Measurements from ENCODE around the gene MYO19. TPM values are rescaled to one million over a fixed set of nuclear protein-coding genes. Genes with fewer than 3 reads are reported as not detected.

The MYO19 gene
- total and polyA plus RNA-seq, 9 of the 15 experiments (the other 6 are each of a cell fraction or from before 2014, with no cell fraction given), result 21.6 to 176 (median 129) TPM

- TF ChIP-seq ZNF318 (IDR thresholded peaks at IDR 0.05; ENCODE audit: borderline replicate concordance in 1 of 2, low read depth in 1 of 2), result no peak
- TF ChIP-seq HMGXB4 (CRISPR knock-in tag; IDR thresholded peaks at IDR 0.05), result no peak
- no peak for TF ChIP-seq ARID3A (IDR thresholded peaks at IDR 0.05; ENCODE audit: borderline replicate concordance, low read depth, low read length)
- TF ChIP-seq ESRRB (CRISPR knock-in tag; IDR thresholded peaks at IDR 0.05; ENCODE audit: borderline replicate concordance), result no peak
- TF ChIP-seq HNRNPH1 (optimal IDR thresholded peaks at IDR 0.05; ENCODE audit: low read depth, low read length), result no peak
- TF ChIP-seq C11orf30 (IDR thresholded peaks at IDR 0.05; ENCODE audit: low read depth), result no peak
- TF ChIP-seq NFYB (IDR thresholded peaks at IDR 0.05; ENCODE audit: extremely low read depth, insufficient read length), result no peak
- no peak for TF ChIP-seq CUX1 (CRISPR knock-in tag; IDR thresholded peaks at IDR 0.05)
Measured at GRCh38 chr17:36544307-36545076, 9.8 kb upstream of the MYO19 start, which contains the start of gene GGNBP2 (continued).

All from K562 (cell line).